Activated CD8-positive, alpha-beta T cell treated with anti-CD3 and anti-CD28 coated beads, Interleukin-2, amount 10 ng/mL, durations not matched to agents 7 days and 5 days (primary cell): ENCODE data around the gene PID1. TPM values are rescaled to one million over a fixed set of nuclear protein-coding genes. Genes with fewer than 3 reads are reported as not detected.
"Not testable (repeated sequence)": the region's sequence is repeated elsewhere in the genome, so short reads cannot be mapped to it uniquely, and the experiment has no call there.

Experiments used
- ATAC-seq: fragments of 150-1000 bp; cut with Tn5 transposase; one replicate; pipeline ENCODE4 v1.10.0; 2021; ENCODE audit warnings: moderate library complexity
- CTCF ChIA-PET: fragments of 350-600 bp; sonication (Branson Sonifier 250); formaldehyde crosslinking; loops from one replicate; lab custom pipeline; 2021; ENCODE audit warnings: antibody characterized with exemption; lab: Charles Lee
- POLR2A ChIA-PET: fragments of 350-600 bp; sonication (Branson Sonifier 250); formaldehyde crosslinking; loops from one replicate; lab custom pipeline; 2021; ENCODE audit warnings: antibody characterized with exemption; lab: Charles Lee
- DNase-seq: peaks from one replicate; pipeline ENCODE4 v3.0.0-alpha.2; 2020
- H3K27ac Mint-ChIP-seq: one replicate; pipeline ENCODE4 v1.8.0; 2021; ENCODE audit warnings: mild to moderate bottlenecking, mixed read lengths
- H3K27me3 Mint-ChIP-seq: one replicate; pipeline ENCODE4 v1.8.0; 2021; ENCODE audit warnings: low read depth, mixed read lengths
- H3K36me3 Mint-ChIP-seq: one replicate; pipeline ENCODE4 v1.8.0; 2021; ENCODE audit warnings: low read depth, mixed read lengths
- H3K4me1 Mint-ChIP-seq: one replicate; pipeline ENCODE4 v1.8.0; 2021; ENCODE audit warnings: low read depth, mixed read lengths
- H3K4me3 Mint-ChIP-seq: one replicate; pipeline ENCODE4 v1.8.0; 2021; ENCODE audit warnings: mild to moderate bottlenecking, mixed read lengths
- H3K9me3 Mint-ChIP-seq: one replicate; pipeline ENCODE4 v1.8.0; 2022; ENCODE audit warnings: mixed read lengths; ENCODE audit not compliant: insufficient read depth
- total RNA-seq, 2 experiments: library from RNA; stranded (reverse); gene quantifications; one replicate each; pipeline ENCODE4 v1.2.3, GENCODE V29; 2021

PID1 gene
- total RNA-seq, 2 experiments from 2014 or later, result not detected

- no peak overlapping the region for H3K27ac Mint-ChIP-seq
- CTCF ChIA-PET, result no interaction called here
- no peak for DNase-seq
- no peak for ATAC-seq
- no peaks in the 10 kb centered on the region for H3K27me3 Mint-ChIP-seq
- no peak overlapping the region for H3K4me3 Mint-ChIP-seq
- H3K36me3 Mint-ChIP-seq, result no peaks in the 10 kb centered on the region
- POLR2A ChIA-PET, result no interaction called here
- no peaks in the 10 kb centered on the region for H3K4me1 Mint-ChIP-seq
- no peaks in the 10 kb centered on the region for H3K9me3 Mint-ChIP-seq
These were observed 68.4 kb downstream of the PID1 start for GRCh38 chr2:229202646-229203045.

DNA sequence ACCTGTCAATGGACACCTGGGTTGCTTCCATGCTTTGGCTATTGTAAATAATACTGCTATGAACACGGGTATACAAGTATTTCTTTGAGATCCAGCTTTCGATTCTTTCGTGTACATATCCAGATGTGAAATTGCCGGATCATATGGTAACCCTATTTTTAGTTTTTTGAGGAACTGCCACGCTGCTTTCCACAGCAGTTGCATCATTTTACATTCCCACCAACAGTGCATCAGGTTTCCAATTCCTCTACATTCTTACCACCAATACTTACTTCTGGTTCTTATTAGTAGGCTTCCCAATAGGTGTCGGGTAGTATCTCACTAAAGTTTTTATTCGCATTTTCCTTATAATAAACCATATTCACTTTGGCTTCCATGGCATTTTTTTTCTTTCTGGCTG lies 69.6 kb downstream of the PID1 start:
- ATAC-seq, result no peak
- H3K27me3 Mint-ChIP-seq, result no peaks in the 10 kb centered on the region
- POLR2A ChIA-PET, result no interaction called here
- H3K27ac Mint-ChIP-seq, result no peak overlapping the region
- H3K36me3 Mint-ChIP-seq, result no peaks in the 10 kb centered on the region
- CTCF ChIA-PET, result no interaction called here
- no peaks in the 10 kb centered on the region for H3K4me1 Mint-ChIP-seq
- no peak overlapping the region for H3K4me3 Mint-ChIP-seq
- H3K9me3 Mint-ChIP-seq, result no peaks in the 10 kb centered on the region
- DNase-seq, result no peak

DNA sequence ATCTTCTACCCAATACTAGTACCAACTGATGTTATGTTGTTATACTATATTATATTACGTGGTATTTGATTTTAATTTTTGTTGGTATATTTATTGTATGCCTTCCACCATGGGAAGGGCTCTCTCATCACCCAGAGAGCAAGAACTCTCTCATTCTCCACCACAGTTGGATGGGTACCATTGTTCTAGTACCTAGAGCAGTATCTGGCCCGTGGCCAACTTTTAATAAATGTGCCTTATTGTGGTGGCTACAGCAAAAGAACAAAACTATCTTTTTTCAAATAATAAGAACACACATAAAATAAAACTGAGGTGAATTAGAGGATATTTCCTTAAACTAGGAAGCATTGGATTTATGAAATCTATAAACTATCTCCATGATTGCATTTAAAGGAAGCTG lies 71.8 kb downstream of the PID1 start:
- H3K36me3 Mint-ChIP-seq, result no peaks in the 10 kb centered on the region

DNA sequence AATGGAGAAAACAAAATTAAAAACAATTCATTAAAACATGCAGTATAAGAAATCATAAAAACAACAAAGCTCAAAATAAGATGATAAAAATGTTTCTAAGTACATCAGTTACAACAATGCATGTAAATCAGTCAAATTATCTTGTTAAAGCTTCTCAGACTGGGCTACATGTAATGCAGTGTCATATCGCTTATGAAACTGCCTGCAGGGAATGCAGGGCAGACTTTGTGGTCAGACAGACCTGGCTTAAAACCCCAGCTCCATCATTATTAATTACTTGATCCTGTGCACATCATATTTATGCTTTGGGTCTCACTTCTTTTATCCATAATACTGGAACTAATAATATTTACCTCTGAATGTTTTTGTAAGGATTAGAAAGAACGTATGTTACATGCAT lies 74.6 kb downstream of the PID1 start:
- no peaks in the 10 kb centered on the region for H3K36me3 Mint-ChIP-seq
- H3K9me3 Mint-ChIP-seq, result no peaks in the 10 kb centered on the region
- ATAC-seq (no peak), DNase-seq (no peak)
- H3K27ac Mint-ChIP-seq, result no peak overlapping the region
- ChIA-PET POLR2A (no interaction called here), CTCF (no interaction called here)
- no peak overlapping the region for H3K4me3 Mint-ChIP-seq
- no peaks in the 10 kb centered on the region for H3K27me3 Mint-ChIP-seq
- H3K4me1 Mint-ChIP-seq, result no peaks in the 10 kb centered on the region

More for the DNA sequence above, 71.8 kb downstream of the PID1 start:
- ATAC-seq, result no peak
- CTCF ChIA-PET, result no interaction called here
- H3K4me1 Mint-ChIP-seq, result no peaks in the 10 kb centered on the region
- no peak overlapping the region for H3K4me3 Mint-ChIP-seq
- no peak for DNase-seq
- H3K9me3 Mint-ChIP-seq, result no peaks in the 10 kb centered on the region
- no peak overlapping the region for H3K27ac Mint-ChIP-seq
- no peaks in the 10 kb centered on the region for H3K27me3 Mint-ChIP-seq
- POLR2A ChIA-PET, result no interaction called here

DNA sequence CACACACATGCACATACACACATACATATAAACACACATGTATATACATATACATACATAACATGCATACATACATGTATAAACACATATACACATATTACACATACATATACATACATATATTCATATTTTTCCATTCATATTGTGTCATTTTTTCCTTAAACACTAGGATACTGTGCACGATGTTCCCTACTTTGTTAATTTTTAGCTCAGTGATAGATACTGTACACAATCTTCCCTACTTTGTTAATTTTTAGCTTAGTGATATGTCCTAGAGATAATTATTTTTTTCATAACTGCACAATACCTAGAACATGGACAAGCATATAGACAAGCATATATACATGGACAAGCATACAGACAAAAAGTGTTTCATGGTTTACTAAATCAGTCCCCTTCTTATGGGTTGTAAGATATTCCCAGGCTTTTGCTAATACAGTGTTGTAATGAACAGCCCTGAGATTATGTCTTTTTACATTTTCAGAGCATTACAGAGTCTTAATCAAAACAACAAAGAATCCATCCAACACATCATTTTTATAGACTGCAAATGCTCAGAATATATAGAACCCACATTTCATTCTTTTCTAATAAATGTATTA lies 75.6 kb downstream of the PID1 start:
- ATAC-seq, result no peak
- Mint-ChIP-seq H3K27ac (no peak overlapping the region), H3K27me3 (no peaks in the 10 kb centered on the region), H3K4me3 (no peak overlapping the region), H3K4me1 (no peaks in the 10 kb centered on the region), H3K36me3 (no peaks in the 10 kb centered on the region), H3K9me3 (no peaks in the 10 kb centered on the region)
- CTCF ChIA-PET, result no interaction called here
- DNase-seq, result no peak
- POLR2A ChIA-PET, result no interaction called here

DNA sequence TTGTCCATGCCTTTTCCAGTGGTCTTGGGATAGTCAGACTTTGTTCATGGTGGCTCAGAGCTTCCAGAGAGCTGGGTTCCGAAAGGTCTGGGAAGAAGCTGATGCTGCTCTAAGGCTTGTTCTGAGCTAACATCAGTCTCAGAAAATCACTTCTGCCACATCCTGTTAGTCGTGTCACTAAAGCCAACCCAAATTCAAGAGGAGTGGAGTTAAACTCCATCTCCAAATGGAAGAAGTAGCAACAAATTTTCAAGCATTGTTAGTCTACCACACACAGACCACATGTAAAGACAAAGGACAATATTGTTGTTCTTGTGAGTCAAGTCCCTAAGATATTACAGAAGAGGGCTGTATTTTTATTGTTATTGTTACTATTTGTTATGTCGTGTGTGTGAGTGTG lies 77.8 kb downstream of the PID1 start:
- POLR2A ChIA-PET, result no interaction called here
- H3K4me3 Mint-ChIP-seq, result no peak overlapping the region
- DNase-seq, result no peak
- H3K36me3 Mint-ChIP-seq, result no peaks in the 10 kb centered on the region
- no peak for ATAC-seq
- H3K4me1 Mint-ChIP-seq, result no peaks in the 10 kb centered on the region
- CTCF ChIA-PET, result no interaction called here
- H3K27me3 Mint-ChIP-seq, result no peaks in the 10 kb centered on the region
- H3K9me3 Mint-ChIP-seq, result no peaks in the 10 kb centered on the region
- H3K27ac Mint-ChIP-seq, result no peak overlapping the region

DNA sequence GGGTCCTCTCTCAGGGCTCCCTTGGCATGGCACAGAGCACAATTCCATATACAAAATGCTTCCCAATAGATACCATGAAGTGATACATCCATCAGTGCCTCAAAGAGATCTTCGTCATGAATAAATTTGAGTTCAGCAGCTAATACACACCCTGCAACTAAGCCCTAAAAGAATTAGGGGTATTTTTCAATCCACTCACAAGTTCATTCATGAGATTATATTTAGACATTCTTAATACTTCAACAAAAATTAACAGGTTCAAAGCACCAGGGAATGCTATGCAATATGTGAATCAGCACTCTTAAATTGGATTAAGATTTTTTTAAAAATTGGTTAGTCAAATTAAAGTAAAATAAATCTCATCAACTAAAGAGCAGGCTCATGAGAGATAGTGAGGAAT lies 79.7 kb downstream of the PID1 start:
- no peak overlapping the region for H3K4me3 Mint-ChIP-seq
- no peak for ATAC-seq
- H3K9me3 Mint-ChIP-seq, result peaks cover 16% of the 10 kb centered on the region
- H3K27ac Mint-ChIP-seq, result no peak overlapping the region
- ChIA-PET CTCF (no interaction called here), POLR2A (no interaction called here)
- no peaks in the 10 kb centered on the region for H3K27me3 Mint-ChIP-seq
- no peak for DNase-seq
- peaks cover 2% of the 10 kb centered on the region for H3K36me3 Mint-ChIP-seq
- H3K4me1 Mint-ChIP-seq, result no peaks in the 10 kb centered on the region

GRCh38 chr2:229187123-229187522 lies 84.0 kb downstream of the PID1 start:
- H3K27ac Mint-ChIP-seq, DNase-seq, ATAC-seq, POLR2A ChIA-PET, H3K4me3 Mint-ChIP-seq, CTCF ChIA-PET, H3K27me3 Mint-ChIP-seq, H3K4me1 Mint-ChIP-seq, H3K36me3 Mint-ChIP-seq: not testable (repeated sequence)
- peaks cover 16% of the 10 kb centered on the region for H3K9me3 Mint-ChIP-seq

DNA sequence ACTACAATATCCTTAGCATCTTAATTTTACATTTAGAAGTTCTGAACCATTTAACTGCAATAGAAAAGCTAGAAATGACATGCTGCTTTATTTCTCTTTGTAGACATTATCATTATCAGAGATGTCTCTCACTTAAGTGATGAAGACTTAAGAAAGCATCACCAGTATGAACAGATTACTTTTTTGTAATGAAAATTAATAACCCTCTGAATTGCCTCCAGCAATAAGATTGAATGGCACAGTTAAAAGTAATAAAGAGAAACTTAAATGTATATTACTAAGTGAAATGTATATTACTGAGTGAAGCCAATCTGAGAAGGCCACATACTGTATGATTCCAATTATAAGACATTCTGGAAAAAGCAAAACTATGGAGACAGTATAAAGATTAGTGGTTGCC lies 89.4 kb downstream of the PID1 start:
- no peak overlapping the region for H3K4me3 Mint-ChIP-seq
- H3K9me3 Mint-ChIP-seq, result peaks cover under 1% of the 10 kb centered on the region
- ATAC-seq (no peak), DNase-seq (no peak)
- no peaks in the 10 kb centered on the region for H3K27me3 Mint-ChIP-seq
- POLR2A ChIA-PET, result no interaction called here
- CTCF ChIA-PET, result no interaction called here
- H3K36me3 Mint-ChIP-seq, result no peaks in the 10 kb centered on the region
- no peak overlapping the region for H3K27ac Mint-ChIP-seq
- no peaks in the 10 kb centered on the region for H3K4me1 Mint-ChIP-seq

GRCh38 chr2:229180658-229181057 lies 90.4 kb downstream of the PID1 start:
- POLR2A ChIA-PET, result no interaction called here

GRCh38 chr2:229179628-229180027 lies 91.5 kb downstream of the PID1 start:
- Mint-ChIP-seq H3K27me3 (no peaks in the 10 kb centered on the region), H3K9me3 (no peaks in the 10 kb centered on the region), H3K36me3 (no peaks in the 10 kb centered on the region), H3K4me1 (no peaks in the 10 kb centered on the region), H3K27ac (no peak overlapping the region), H3K4me3 (no peak overlapping the region)
- ATAC-seq, result no peak
- no peak for DNase-seq
- ChIA-PET POLR2A (no interaction called here), CTCF (no interaction called here)

More at GRCh38 chr2:229180658-229181057, 90.4 kb downstream of the PID1 start:
- DNase-seq, result no peak
- no peak for ATAC-seq
- no peak overlapping the region for H3K4me3 Mint-ChIP-seq
- no peaks in the 10 kb centered on the region for H3K36me3 Mint-ChIP-seq
- no peaks in the 10 kb centered on the region for H3K27me3 Mint-ChIP-seq
- H3K27ac Mint-ChIP-seq, result no peak overlapping the region
- no peaks in the 10 kb centered on the region for H3K9me3 Mint-ChIP-seq
- no peaks in the 10 kb centered on the region for H3K4me1 Mint-ChIP-seq
- CTCF ChIA-PET, result no interaction called here

DNA sequence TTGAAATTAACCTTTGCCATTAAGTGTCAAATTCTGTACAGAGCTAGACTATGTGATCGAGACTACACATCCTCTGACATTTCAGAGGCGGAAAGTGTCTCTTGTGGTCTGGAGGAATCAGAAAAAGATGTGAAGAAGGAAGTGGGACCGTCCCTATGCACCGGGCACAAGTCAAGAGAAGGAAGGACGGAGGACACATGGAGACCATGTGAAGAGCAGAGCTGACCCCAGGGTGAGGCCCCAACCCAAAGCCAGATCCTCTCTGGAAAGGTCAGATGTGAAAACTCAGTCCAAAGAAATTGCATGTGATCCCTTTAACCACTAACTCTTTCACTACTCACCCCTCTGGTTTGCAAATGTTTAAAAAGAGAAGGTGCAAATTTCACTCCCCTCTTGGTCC lies 92.4 kb downstream of the PID1 start:
- POLR2A ChIA-PET, result no interaction called here
- DNase-seq (no peak), ATAC-seq (no peak)
- CTCF ChIA-PET, result no interaction called here
- Mint-ChIP-seq H3K4me1 (no peaks in the 10 kb centered on the region), H3K27me3 (no peaks in the 10 kb centered on the region), H3K4me3 (no peak overlapping the region), H3K36me3 (no peaks in the 10 kb centered on the region), H3K9me3 (no peaks in the 10 kb centered on the region), H3K27ac (no peak overlapping the region)

- Mint-ChIP-seq H3K36me3 (no peaks in the 10 kb centered on the region), H3K27me3 (no peaks in the 10 kb centered on the region), H3K4me3 (no peak overlapping the region), H3K4me1 (no peaks in the 10 kb centered on the region), H3K9me3 (no peaks in the 10 kb centered on the region), H3K27ac (no peak overlapping the region)
- POLR2A ChIA-PET, result interaction anchor here (0.6 kb wide), 1 partner anchor 1156 kb away, joined by 3 read pairs; no protein-coding TSS in a partner anchor
- ATAC-seq (no peak), DNase-seq (no peak)
- CTCF ChIA-PET, result no interaction called here
These were observed 93.0 kb downstream of the PID1 start for GRCh38 chr2:229178117-229178516.
